Right lobe of liver (tissue), 6 donors: ENCODE data around the gene FAM219B. TPM values are rescaled to one million over a fixed set of nuclear protein-coding genes. Genes with fewer than 3 reads are reported as not detected.
"Not testable (repeated sequence)": the region's sequence is repeated elsewhere in the genome, so short reads cannot be mapped to it uniquely, and the experiment has no call there.

Experiments
- ATAC-seq, 4 donors: fragments of 200-7000 bp; cut with Tn5 transposase; one replicate each; pipeline ENCODE4 v1.9.1; 2020; ENCODE audit warnings: mild to moderate bottlenecking in 4 of 4, moderate library complexity in 4 of 4
- DNase-seq, 3 donors: peaks; one replicate each; pipeline ENCODE4 v3.0.0-alpha.2; 2020
- H3K27ac ChIP-seq, 3 donors: fragments of 200-600 bp; one replicate each; pipeline ENCODE4 v1.8.0; 2022
- H3K27me3 ChIP-seq, 2 donors: fragments of 200-600 bp; one replicate each; pipeline ENCODE4 v1.8.0; 2022
- H3K36me3 ChIP-seq, 4 donors: fragments of 200-600 bp; sonication (generic) in 1 of 4; one replicate each; pipeline versions ENCODE4 v1.5.1 to v1.8.0; 2017 to 2022; ENCODE audit warnings: control low read depth in 1 of 4
- H3K4me1 ChIP-seq, 4 donors: fragments of 200-600 bp; sonication (generic) in 1 of 4; one replicate each; pipeline versions ENCODE4 v1.5.1 to v1.8.0; 2017 to 2022; ENCODE audit warnings: control low read depth in 1 of 4
- H3K4me3 ChIP-seq, 3 donors: fragments of 200-600 bp; one replicate each; pipeline ENCODE4 v1.8.0; 2022
- H3K9me3 ChIP-seq, 4 donors: fragments of 200-600 bp; sonication (generic) in 1 of 4; one replicate each; pipeline versions ENCODE4 v1.5.1 to v1.8.0; 2017 to 2022; ENCODE audit warnings: control low read depth in 1 of 4
- CTCF ChIP-seq, 4 donors: fragments of 200-600 bp in 3 of 4; fragments of 450-650 bp in 1 of 4; IDR thresholded peaks; one replicate each; pipeline versions ENCODE4 v1.5.1 to v1.8.0; 2016 to 2022; ENCODE audit warnings: antibody characterized with exemption in 4 of 4, mild to moderate bottlenecking in 2 of 4
- POLR2A ChIP-seq: fragments of 450-650 bp; IDR thresholded peaks from one replicate; pipeline ENCODE4 v1.6.1; 2017; ENCODE audit warnings: antibody characterized with exemption, mild to moderate bottlenecking
- WGBS: methylation state at CpG from one replicate; pipeline ENCODE4 v1.1.6; 2018; ENCODE audit warnings: low coverage, low lambda C conversion rate; ENCODE audit not compliant: insufficient coverage; ENCODE audit errors: missing lambda C conversion rate; 5-methylcytosine and 5-hydroxymethylcytosine counted together
- intact Hi-C, 2 donors: fragments of 100-400 bp; cut with DNase I; formaldehyde crosslinking; loops; one replicate each; pipeline versions ENCODE4 v1.11.2 to v1.14.1; 2022
- total RNA-seq, 6 experiments: library from RNA; depleted of rRNA in 2 of 6; stranded (reverse); fragments of >200 nt in 2 of 6; fragmentation: NEBNext Ultra II Directional in 3 of 6; extraction: Animal tissue kit (Norgen Biotek cat#: 25700) in 3 of 6; gene quantifications; one replicate each; pipeline versions ENCODE4 v1.1.0 to v1.2.4, GENCODE V29; 2016 to 2023
- donor health status: DM: no; HTN: yes; CAD: no.
- donor health status: DM: no; HTN: no; CAD: no.
- donor health status: DM: no; HTN: no; CAD: no.
- donor health status: DM: no; HTN: yes; CAD: no.
- donor health status: DM: no; HTN: yes; CAD: no.

Gene FAM219B
- total RNA-seq, 6 experiments from 2014 or later = 11.1 to 14.7 (median 13.3) TPM

DNA sequence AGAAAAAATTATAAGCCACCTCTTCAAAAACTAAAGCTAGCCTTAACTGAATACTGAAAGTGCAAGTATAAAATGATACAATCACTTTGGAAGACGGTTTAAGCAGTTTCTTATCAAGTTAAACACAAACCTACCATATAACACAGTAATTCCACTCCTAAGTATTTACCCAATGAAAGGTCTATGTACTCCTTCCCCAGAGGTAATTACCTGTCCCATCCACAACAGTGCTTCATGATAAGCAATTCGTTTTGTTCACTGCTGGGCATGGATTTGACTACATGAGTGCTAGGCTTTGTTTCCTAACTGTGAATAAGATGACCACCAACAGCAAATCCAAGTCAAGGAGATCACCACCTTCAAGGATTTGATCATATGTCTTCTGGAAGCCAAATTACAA is 26.9 kb upstream of the FAM219B start:
- intact Hi-C loops = no loop called here
- Histone ChIP-seq H3K4me3 (no peak overlapping the region), H3K27me3 (no peaks in the 10 kb centered on the region), H3K36me3 (peaks cover 0 to 18% (median 8%) of the 10 kb centered on the region in 4 donors), H3K9me3 (no peaks in the 10 kb centered on the region), H3K4me1 (peaks cover 0 to 40% (median 10%) of the 10 kb centered on the region in 4 donors), H3K27ac (no peak overlapping the region)
- TF ChIP-seq POLR2A (no peak), CTCF (IDR thresholded peaks at IDR 0.05) (no peak)
- DNase-seq (no peak), ATAC-seq (no peak)
- 21% methylated on average over 2 of the region's 2 CpGs for WGBS

GRCh38 chr15:74928771-74929198 is 22.1 kb upstream of the FAM219B start:
- intact Hi-C loops = no loop called here
- ATAC-seq (peak; percentile 20 to 77 (median 48)), DNase-seq (no peak)
- H3K27me3 ChIP-seq = no peaks in the 10 kb centered on the region
- H3K27ac ChIP-seq = no peak overlapping the region
- 46% methylated on average over 5 of the region's 5 CpGs for WGBS
- no peaks in the 10 kb centered on the region for H3K9me3 ChIP-seq
- no peak for TF ChIP-seq POLR2A
- no peak for TF ChIP-seq CTCF (IDR thresholded peaks at IDR 0.05)
- peaks cover 7 to 54% (median 30%) of the 10 kb centered on the region in 4 donors for H3K36me3 ChIP-seq
- no peak overlapping the region for H3K4me3 ChIP-seq
- peaks cover 0 to 18% (median 2%) of the 10 kb centered on the region in 4 donors for H3K4me1 ChIP-seq

DNA sequence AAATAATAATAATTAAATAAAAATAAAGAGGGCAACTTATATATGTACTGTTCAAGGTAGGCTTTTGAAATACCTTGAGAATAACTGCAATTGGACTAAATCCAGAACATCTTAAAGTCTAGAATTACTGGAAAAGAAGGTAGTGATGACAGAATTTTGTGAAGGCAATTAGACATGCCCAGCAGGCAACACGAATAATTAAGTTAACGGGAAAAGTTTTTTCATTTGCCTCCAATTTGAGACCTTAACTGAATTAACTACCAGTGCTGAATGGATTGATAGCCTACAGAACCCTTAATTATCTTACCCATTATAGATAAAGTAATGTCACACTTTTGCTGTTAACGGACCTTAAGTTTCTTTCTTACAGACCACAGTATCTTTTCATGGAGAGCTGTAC is 17.9 kb upstream of the FAM219B start:
- no peak overlapping the region for H3K4me3 ChIP-seq
- no peak for ATAC-seq
- TF ChIP-seq CTCF (IDR thresholded peaks at IDR 0.05) = no peak
- no peak for TF ChIP-seq POLR2A
- H3K27ac ChIP-seq = no peak overlapping the region
- H3K27me3 ChIP-seq = no peaks in the 10 kb centered on the region
- 96% methylated on average over 3 of the region's 3 CpGs for WGBS
- intact Hi-C loops = no loop called here
- no peak for DNase-seq
- peaks cover 7 to 87% (median 52%) of the 10 kb centered on the region in 4 donors for H3K36me3 ChIP-seq
- peaks cover 0 to 12% (median 0%) of the 10 kb centered on the region in 4 donors for H3K4me1 ChIP-seq
- H3K9me3 ChIP-seq = no peaks in the 10 kb centered on the region

GRCh38 chr15:74920456-74920855 is 13.8 kb upstream of the FAM219B start:
- no peak for DNase-seq
- Histone ChIP-seq H3K27me3 (no peaks in the 10 kb centered on the region), H3K36me3 (peaks cover 0 to 93% (median 48%) of the 10 kb centered on the region in 4 donors), H3K4me3 (no peak overlapping the region), H3K9me3 (no peaks in the 10 kb centered on the region), H3K4me1 (no peaks in the 10 kb centered on the region), H3K27ac (no peak overlapping the region)
- WGBS = 76% methylated on average over 6 of the region's 8 CpGs
- intact Hi-C loops = no loop called here
- no peak for ATAC-seq
- no peak for TF ChIP-seq CTCF (IDR thresholded peaks at IDR 0.05)
- TF ChIP-seq POLR2A = no peak

DNA sequence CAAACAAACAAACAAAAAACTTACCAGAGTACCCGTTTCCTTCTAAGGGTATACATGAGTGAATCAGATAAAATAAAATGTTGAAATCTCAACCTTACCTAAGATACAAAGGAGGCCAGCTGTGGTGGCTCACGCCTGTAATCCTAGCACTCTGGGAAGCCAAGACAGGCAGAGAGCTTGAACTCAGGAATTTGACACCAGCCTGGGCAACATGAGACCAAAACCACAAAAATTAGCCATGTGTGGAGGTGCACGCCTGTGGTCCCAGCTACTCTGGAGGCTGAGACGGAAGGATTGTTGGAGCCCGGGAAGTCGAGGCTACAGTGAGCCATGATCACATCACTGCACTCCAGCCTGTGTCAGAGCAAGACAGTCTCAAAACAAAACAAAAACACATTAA is 11.0 kb upstream of the FAM219B start:
- no peak for DNase-seq

GRCh38 chr15:74913799-74914198 is 7.1 kb upstream of the FAM219B start:
- 95% methylated on average over 8 of the region's 8 CpGs for WGBS
- ATAC-seq, DNase-seq, intact Hi-C loops, H3K27ac ChIP-seq, H3K4me1 ChIP-seq, H3K27me3 ChIP-seq, H3K4me3 ChIP-seq, H3K9me3 ChIP-seq: not testable (repeated sequence)
- peaks cover 4 to 71% (median 16%) of the 10 kb centered on the region in 4 donors for H3K36me3 ChIP-seq

More for the DNA sequence above, 11.0 kb upstream of the FAM219B start:
- intact Hi-C loops = no loop called here
- no peak overlapping the region for H3K27ac ChIP-seq
- ATAC-seq = no peak
- H3K4me1 ChIP-seq = no peaks in the 10 kb centered on the region
- no peaks in the 10 kb centered on the region for H3K27me3 ChIP-seq
- H3K36me3 ChIP-seq = peaks cover 4 to 98% (median 40%) of the 10 kb centered on the region in 4 donors
- TF ChIP-seq CTCF (IDR thresholded peaks at IDR 0.05) = no peak
- TF ChIP-seq POLR2A = no peak
- WGBS = 80% methylated on average over 5 of the region's 6 CpGs
- H3K9me3 ChIP-seq = no peaks in the 10 kb centered on the region
- no peak overlapping the region for H3K4me3 ChIP-seq
